ENCODE measurements around the gene DIDO1.
"Not testable (repeated sequence)": the region's sequence is repeated elsewhere in the genome, so short reads cannot be mapped to it uniquely, and the experiment has no call there.

Gene DIDO1

GRCh38 chr20:62928246-62928939 is 2.1 kb upstream of the DIDO1 start:
- Histone ChIP-seq H3K4me3 (ENCODE audit: low read length) (peak overlapping the region; percentile 33), H3K36me3 (ENCODE audit: control insufficient read depth, insufficient read depth, low read length) (no peaks in the 10 kb centered on the region), H3K9me3 (ENCODE audit: control insufficient read depth, low read length) (no peaks in the 10 kb centered on the region), H3K9ac (ENCODE audit: low read length) (peak overlapping the region; percentile 68), H3K4me1 (ENCODE audit: control insufficient read depth, insufficient read depth, low read length) (peaks cover 34% of the 10 kb centered on the region), H3K27me3 (ENCODE audit: control insufficient read depth, insufficient read depth, low read length) (no peaks in the 10 kb centered on the region)

- peak overlapping the region; percentile 53 for H3K4me3 ChIP-seq (ENCODE audit: low read length)
- no peaks in the 10 kb centered on the region for H3K36me3 ChIP-seq (ENCODE audit: control insufficient read depth, insufficient read depth, low read length)
- peaks cover 46% of the 10 kb centered on the region for H3K4me1 ChIP-seq (ENCODE audit: control insufficient read depth, insufficient read depth, low read length)
- H3K27me3 ChIP-seq (ENCODE audit: control insufficient read depth, insufficient read depth, low read length) = no peaks in the 10 kb centered on the region
- H3K9ac ChIP-seq (ENCODE audit: low read length) = peak overlapping the region; percentile 93
- no peaks in the 10 kb centered on the region for H3K9me3 ChIP-seq (ENCODE audit: control insufficient read depth, low read length)
Observed at GRCh38 chr20:62927128-62927705, 912 bp upstream of the DIDO1 start.

- Histone ChIP-seq H3K4me1 (ENCODE audit: control insufficient read depth, insufficient read depth, low read length) (peaks cover 56% of the 10 kb centered on the region), H3K9me3 (ENCODE audit: control insufficient read depth, low read length) (no peaks in the 10 kb centered on the region), H3K27me3 (ENCODE audit: control insufficient read depth, insufficient read depth, low read length) (no peaks in the 10 kb centered on the region), H3K36me3 (ENCODE audit: control insufficient read depth, insufficient read depth, low read length) (no peaks in the 10 kb centered on the region), H3K4me3 (ENCODE audit: low read length) (peak overlapping the region; percentile 60), H3K9ac (ENCODE audit: low read length) (peak overlapping the region; percentile 93)
Observed at GRCh38 chr20:62925420-62926228, 681 bp downstream of the DIDO1 start.

GRCh38 chr20:62925076-62925419 is 1.3 kb downstream of the DIDO1 start:
- H3K9me3 ChIP-seq (ENCODE audit: control insufficient read depth, low read length) = no peaks in the 10 kb centered on the region
- H3K4me1 ChIP-seq (ENCODE audit: control insufficient read depth, insufficient read depth, low read length) = peaks cover 62% of the 10 kb centered on the region
- H3K4me3 ChIP-seq (ENCODE audit: low read length) = peak overlapping the region; percentile 60
- no peaks in the 10 kb centered on the region for H3K27me3 ChIP-seq (ENCODE audit: control insufficient read depth, insufficient read depth, low read length)
- no peaks in the 10 kb centered on the region for H3K36me3 ChIP-seq (ENCODE audit: control insufficient read depth, insufficient read depth, low read length)
- peak overlapping the region; percentile 93 for H3K9ac ChIP-seq (ENCODE audit: low read length)

- Histone ChIP-seq H3K9ac (ENCODE audit: low read length) (peak overlapping the region; percentile 93), H3K27me3 (ENCODE audit: control insufficient read depth, insufficient read depth, low read length) (no peaks in the 10 kb centered on the region), H3K4me3 (ENCODE audit: low read length) (peak overlapping the region; percentile 60), H3K4me1 (ENCODE audit: control insufficient read depth, insufficient read depth, low read length) (peaks cover 67% of the 10 kb centered on the region), H3K9me3 (ENCODE audit: control insufficient read depth, low read length) (no peaks in the 10 kb centered on the region), H3K36me3 (ENCODE audit: control insufficient read depth, insufficient read depth, low read length) (no peaks in the 10 kb centered on the region)
Observed at GRCh38 chr20:62924442-62925075, 1.7 kb downstream of the DIDO1 start.

GRCh38 chr20:62923669-62924441 is 2.5 kb downstream of the DIDO1 start:
- Histone ChIP-seq H3K36me3 (ENCODE audit: control insufficient read depth, insufficient read depth, low read length) (no peaks in the 10 kb centered on the region), H3K4me1 (ENCODE audit: control insufficient read depth, insufficient read depth, low read length) (peaks cover 69% of the 10 kb centered on the region), H3K9me3 (ENCODE audit: control insufficient read depth, low read length) (no peaks in the 10 kb centered on the region), H3K27me3 (ENCODE audit: control insufficient read depth, insufficient read depth, low read length) (no peaks in the 10 kb centered on the region), H3K4me3 (ENCODE audit: low read length) (peak overlapping the region; percentile 60), H3K9ac (ENCODE audit: low read length) (peak overlapping the region; percentile 93)

- H3K4me3 ChIP-seq (ENCODE audit: low read length); H3K27me3 ChIP-seq (ENCODE audit: control insufficient read depth, insufficient read depth, low read length); H3K9me3 ChIP-seq (ENCODE audit: control insufficient read depth, low read length); H3K36me3 ChIP-seq (ENCODE audit: control insufficient read depth, insufficient read depth, low read length); H3K9ac ChIP-seq (ENCODE audit: low read length): not testable (repeated sequence)
- H3K4me1 ChIP-seq (ENCODE audit: control insufficient read depth, insufficient read depth, low read length) = peaks cover 72% of the 10 kb centered on the region
Observed at GRCh38 chr20:62923059-62923668, 3.1 kb downstream of the DIDO1 start.

- Histone ChIP-seq H3K27me3 (ENCODE audit: control insufficient read depth, insufficient read depth, low read length) (no peaks in the 10 kb centered on the region), H3K9ac (ENCODE audit: low read length) (no peak overlapping the region), H3K4me1 (ENCODE audit: control insufficient read depth, insufficient read depth, low read length) (peaks cover 72% of the 10 kb centered on the region), H3K9me3 (ENCODE audit: control insufficient read depth, low read length) (no peaks in the 10 kb centered on the region), H3K36me3 (ENCODE audit: control insufficient read depth, insufficient read depth, low read length) (no peaks in the 10 kb centered on the region), H3K4me3 (ENCODE audit: low read length) (no peak overlapping the region)
Observed at GRCh38 chr20:62922451-62922921, 3.8 kb downstream of the DIDO1 start.

GRCh38 chr20:62921119-62921687 is 5.1 kb downstream of the DIDO1 start:
- no peak overlapping the region for H3K4me3 ChIP-seq (ENCODE audit: low read length)
- no peaks in the 10 kb centered on the region for H3K27me3 ChIP-seq (ENCODE audit: control insufficient read depth, insufficient read depth, low read length)
- H3K4me1 ChIP-seq (ENCODE audit: control insufficient read depth, insufficient read depth, low read length) = peaks cover 73% of the 10 kb centered on the region
- no peak overlapping the region for H3K9ac ChIP-seq (ENCODE audit: low read length)
- no peaks in the 10 kb centered on the region for H3K9me3 ChIP-seq (ENCODE audit: control insufficient read depth, low read length)
- H3K36me3 ChIP-seq (ENCODE audit: control insufficient read depth, insufficient read depth, low read length) = no peaks in the 10 kb centered on the region

- H3K27me3 ChIP-seq (ENCODE audit: control insufficient read depth, insufficient read depth, low read length) = no peaks in the 10 kb centered on the region
- no peaks in the 10 kb centered on the region for H3K9me3 ChIP-seq (ENCODE audit: control insufficient read depth, low read length)
- no peak overlapping the region for H3K9ac ChIP-seq (ENCODE audit: low read length)
- H3K4me3 ChIP-seq (ENCODE audit: low read length) = no peak overlapping the region
- peaks cover 74% of the 10 kb centered on the region for H3K4me1 ChIP-seq (ENCODE audit: control insufficient read depth, insufficient read depth, low read length)
- no peaks in the 10 kb centered on the region for H3K36me3 ChIP-seq (ENCODE audit: control insufficient read depth, insufficient read depth, low read length)
Observed at GRCh38 chr20:62920039-62920645, 6.2 kb downstream of the DIDO1 start.

Data from mucosa of stomach (tissue), 1 donor.